NCI-H2081 treated with DMSO at 0.1 percent for 48 hours (cell line): ENCODE measurements around the gene RALGPS2.
"Not testable (repeated sequence)": the region's sequence is repeated elsewhere in the genome, so short reads cannot be mapped to it uniquely, and the experiment has no call there.

Experiments used
- DNase-seq: peaks from one replicate; lab custom pipeline; 2025; lab: John Stamatoyannopoulos, UW

The RALGPS2 gene

DNA sequence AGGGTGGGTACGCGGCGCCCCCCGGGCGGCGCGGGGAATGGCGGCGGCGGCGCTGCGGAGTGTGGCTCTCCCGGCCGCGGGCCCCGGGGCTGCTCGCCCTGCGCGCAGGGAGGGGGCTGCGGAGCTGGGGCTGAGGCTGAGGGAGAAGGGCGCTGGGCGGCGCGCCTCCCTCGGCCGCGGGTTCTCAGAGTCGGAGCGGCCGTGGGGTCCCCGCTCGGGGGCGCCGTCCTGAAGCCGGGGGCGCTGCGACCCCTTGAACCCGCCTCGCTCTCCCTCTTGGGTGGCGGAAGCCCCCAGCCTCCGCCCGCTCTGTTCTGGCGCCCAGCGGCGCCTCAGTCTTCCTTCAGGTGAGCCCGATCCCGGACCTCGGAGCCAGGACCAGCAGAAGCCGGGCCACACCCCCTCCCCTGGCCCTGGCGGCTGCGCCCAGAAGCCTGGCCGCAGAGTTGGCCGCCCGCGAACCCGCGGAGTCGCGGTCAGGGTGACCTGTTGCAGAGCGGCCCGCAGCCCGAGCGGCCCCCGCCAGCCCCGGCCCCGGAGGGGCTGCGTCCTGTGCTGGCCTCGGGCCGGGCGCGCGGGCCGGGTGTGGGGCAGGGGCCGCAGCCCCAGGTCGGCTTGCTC, 532 bp downstream of the RALGPS2 start:
- no peak for DNase-seq

DNA sequence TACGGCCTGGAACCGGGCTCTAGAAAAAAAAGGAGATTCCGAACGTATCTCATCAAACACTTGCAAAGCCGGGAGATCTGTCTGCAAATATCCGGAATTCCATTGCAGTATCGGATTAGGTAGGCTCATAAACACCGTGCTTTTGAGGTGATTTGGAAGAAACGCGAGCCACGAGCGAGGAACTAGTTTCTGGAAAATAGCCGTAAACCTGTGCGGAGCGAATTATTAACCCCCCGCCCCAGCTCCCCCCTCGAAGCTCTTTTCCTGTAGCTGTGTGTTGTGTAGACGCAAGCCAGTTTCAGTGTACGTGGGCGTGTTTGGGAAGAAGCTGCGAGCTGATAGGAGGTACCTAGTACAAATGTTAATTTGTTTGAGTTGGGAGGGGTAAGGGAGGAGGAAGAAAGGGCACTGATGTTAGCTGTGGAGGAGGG, 1.1 kb downstream of the RALGPS2 start:
- DNase-seq = peak; percentile 20

- no peak for DNase-seq
These were observed 1.5 kb downstream of the RALGPS2 start for GRCh38 chr1:178726545-178726944.

DNA sequence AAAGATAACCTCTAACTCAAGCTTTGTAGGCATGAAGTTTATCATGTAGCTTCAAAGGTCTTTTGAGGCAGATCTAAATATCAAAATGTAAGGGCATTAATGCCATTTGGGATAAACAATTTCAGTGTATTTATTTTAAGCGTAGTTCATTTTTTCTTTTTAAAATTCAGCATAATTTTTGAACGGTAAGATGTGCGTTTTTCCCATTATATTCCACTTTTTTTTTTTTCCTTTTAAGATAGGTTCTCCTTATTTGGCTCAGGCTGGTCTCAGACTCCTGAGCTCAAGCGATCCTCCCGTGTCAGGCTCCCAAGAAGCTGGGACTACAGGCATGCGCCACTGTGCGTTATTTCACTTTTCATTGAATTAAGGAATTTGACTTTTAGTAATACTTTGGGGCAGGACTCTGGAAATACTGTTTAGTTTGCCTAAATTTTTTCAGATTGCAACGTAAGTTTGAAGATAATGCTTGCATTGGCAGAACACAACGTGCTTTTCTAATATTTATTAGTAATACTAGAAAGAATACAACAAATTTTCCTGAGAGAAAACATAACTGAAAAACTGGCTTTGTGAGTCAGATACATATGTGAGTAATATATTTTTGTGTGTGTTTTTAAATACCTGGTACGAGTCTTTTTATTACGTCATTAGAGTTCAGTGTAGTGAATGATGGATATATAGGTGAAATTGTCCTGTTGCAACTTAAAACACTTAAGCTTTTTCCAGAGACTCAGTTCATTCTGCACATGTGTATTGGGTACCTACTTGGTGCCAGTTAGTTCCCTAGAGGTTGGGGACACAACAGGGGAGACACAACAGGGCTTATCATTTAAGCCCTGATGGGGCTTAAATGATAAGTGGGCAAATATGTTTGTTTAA, 2.2 kb downstream of the RALGPS2 start:
- DNase-seq = no peak

DNA sequence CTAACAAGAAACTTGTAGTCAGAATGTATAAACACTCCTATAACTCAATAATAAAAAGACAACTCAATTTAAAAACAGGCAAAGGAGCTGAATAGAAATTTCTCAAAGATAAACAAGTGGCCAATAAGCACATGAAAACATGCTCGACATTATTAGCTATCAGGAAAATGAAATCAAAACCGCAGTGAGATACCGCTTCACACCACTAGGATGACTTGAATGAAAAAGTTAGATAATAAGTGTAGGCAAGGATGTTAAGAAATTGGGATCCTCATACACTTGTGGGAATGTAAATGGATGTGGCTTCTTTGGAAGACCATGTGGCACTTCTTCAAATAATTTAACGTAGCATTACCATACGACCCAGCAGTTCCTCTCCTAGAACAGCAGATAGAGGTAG, 8.9 kb downstream of the RALGPS2 start:
- DNase-seq = no peak

- no peak for DNase-seq
These were observed 13.7 kb downstream of the RALGPS2 start for GRCh38 chr1:178738780-178739179.

DNA sequence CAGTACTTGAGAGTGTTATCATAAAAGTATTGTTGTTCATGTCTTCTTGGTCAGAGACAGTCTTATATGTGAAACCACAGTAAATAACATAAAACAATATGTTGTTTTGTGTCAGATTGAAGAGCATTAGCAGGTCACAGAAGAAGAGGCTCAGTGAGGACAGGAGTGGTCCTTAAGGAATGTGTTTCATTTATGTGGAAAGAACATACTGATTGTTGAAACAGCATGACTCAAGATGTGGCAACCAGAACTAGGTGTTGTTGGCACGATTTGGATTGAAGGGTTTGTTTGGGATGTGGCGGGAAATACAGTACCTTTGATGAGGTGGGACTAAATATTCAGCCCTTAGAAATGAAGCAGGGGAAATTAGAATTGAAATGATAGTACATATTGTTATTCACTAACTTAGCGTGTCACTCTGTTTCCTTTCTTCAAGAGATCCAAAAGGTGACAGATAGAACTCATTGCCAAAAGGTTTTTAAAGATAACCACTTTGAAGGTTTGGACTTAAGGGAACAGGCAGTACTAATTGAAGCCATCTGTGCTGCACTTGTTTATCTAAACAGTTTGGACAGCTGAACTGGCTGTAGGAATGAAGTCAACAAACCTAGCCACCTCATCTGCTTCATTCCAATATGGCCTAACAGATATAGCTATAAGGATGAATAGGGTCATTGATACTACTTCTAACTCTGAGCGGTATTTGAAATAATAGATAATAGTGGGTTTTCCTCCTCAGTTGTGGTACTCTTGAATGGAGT, 14.4 kb downstream of the RALGPS2 start:
- DNase-seq = no peak

GRCh38 chr1:178740491-178740890, 15.4 kb downstream of the RALGPS2 start:
- no peak for DNase-seq

DNA sequence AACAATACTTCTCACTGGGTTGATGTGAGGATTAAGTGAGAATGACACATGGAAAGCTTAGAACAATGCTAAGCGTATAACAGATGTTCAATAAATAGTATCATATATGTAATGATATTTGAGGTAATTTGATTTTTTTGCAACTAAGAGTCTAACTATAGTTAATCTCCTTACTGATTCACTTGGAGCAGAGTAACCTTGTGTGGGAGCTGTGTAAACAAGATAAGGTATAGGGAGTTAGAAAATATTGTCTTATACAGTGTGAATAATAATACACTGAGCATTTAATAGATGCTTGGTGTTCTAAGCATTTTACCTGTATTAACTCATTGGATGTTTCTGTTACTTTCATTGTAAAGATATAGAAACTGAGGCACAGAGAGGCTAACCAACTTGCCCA, 15.9 kb downstream of the RALGPS2 start:
- DNase-seq = no peak

DNA sequence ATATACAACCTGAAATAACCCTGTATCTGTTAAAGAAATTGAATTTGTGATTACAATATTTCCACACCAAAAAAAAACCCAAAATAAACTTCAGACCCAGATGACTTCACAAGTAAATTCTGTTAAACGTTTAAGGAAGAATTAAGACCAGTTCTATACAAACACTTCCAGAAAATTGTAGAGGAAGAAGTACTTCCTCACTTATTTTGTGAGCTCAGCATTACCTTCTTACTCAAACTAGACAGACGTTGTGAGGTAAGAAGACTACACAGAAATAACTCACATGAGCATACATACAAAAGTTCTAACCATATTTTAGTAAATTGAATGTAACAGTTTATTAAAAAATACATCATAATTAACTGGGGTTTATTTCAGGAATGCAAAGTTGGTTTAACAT, 18.8 kb downstream of the RALGPS2 start:
- DNase-seq = no peak

DNA sequence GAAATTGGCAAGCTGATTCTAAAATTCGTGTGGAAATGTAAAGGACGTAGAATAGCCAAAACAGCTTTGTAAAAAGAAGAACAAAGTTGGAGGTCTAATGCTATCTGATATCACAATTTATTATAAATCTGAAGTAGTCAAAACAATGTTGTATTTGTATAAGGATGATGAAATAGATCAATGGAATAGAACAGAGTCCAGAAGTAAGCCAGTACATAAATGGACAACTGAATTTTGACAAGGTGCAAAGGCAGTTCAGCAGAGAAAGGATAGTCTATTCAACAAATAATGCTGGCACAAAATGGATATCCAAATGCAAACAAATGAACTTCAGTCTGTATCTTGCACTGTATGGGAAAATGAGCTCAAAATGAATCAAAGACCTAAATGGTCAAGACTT, 20.2 kb downstream of the RALGPS2 start:
- DNase-seq = no peak

GRCh38 chr1:178746345-178746744, 21.3 kb downstream of the RALGPS2 start:
- no peak for DNase-seq

- not testable (repeated sequence) for DNase-seq
These were observed 22.3 kb downstream of the RALGPS2 start for GRCh38 chr1:178747361-178747760.

GRCh38 chr1:178749581-178750166, 24.6 kb downstream of the RALGPS2 start:
- DNase-seq = no peak

- DNase-seq = no peak
These were observed 26.0 kb downstream of the RALGPS2 start for GRCh38 chr1:178751046-178751445.

DNA sequence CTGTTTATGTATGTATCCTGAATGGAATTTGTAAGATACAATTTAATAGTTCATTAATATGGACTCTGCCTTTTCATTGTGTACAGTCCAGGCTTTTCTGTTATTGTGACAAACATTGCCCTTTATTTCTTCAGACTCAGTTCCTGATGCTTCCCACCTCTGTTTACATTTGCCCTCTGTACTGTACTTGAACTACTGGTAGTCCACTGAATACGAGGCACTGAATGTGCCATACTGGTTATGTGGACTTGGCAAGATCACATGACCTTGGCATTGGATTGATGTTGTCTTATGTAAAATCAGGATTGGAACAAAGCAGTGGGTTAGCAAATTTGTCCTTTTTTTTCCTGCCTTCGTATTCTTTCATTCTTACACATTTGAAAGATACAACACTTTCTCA, 27.8 kb downstream of the RALGPS2 start:
- no peak for DNase-seq

GRCh38 chr1:178754655-178755256, 29.7 kb downstream of the RALGPS2 start:
- not testable (repeated sequence) for DNase-seq

DNA sequence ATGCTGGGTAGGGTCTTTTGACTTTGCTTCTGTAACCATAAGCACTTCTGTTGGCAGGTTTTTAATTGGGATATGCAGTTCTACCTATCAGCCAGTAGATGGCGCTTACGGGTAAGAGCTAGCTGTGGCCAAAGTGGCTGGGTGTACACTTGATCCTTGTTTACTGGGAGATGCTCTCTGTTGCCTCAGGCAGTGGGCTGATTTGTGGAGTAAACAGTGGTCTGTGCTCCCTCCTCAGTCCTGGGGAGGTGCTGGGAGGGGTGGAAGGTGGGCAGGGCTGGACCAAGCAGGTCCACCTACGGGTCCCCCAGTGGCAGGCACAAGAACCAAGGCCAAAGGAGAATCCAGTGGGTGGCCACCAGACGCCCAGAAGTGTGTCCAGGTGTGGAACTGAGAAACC, 43.4 kb downstream of the RALGPS2 start:
- DNase-seq = peak; percentile 21

- DNase-seq = no peak
These were observed 47.9 kb downstream of the RALGPS2 start for GRCh38 chr1:178772952-178773351.

DNA sequence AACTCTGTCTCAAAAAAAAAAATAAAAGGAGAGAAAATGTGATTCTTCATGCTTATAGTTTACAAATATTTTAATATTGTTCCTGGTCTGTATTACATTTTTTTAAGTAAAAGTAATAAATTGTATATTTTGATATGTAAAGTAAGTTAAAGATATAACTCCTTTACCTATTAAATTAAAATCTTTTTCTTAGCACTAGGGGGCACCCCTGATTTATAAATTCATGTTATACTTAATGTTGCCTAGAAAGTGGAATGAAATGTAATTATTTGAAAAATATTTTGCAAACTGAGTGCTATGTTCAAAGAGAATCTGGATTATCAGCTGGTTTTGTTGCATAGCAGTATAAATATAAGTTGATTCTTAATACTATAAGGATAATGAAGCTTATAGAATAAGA, 49.2 kb downstream of the RALGPS2 start:
- no peak for DNase-seq

GRCh38 chr1:178776553-178776952, 51.5 kb downstream of the RALGPS2 start:
- no peak for DNase-seq
